DOHH2 (cell line): Measurements from ENCODE around the gene MPZL2.

Experiments used
- EZH2phosphoT487 ChIP-seq: fragments of 200-600 bp; sonication (generic); IDR thresholded peaks from 2 replicates; pipeline ENCODE4 v1.6.1; 2017; ENCODE audit warnings: borderline replicate concordance, mild to moderate bottlenecking, antibody characterized with exemption, low read length, moderate library complexity, mixed read lengths
- TF ChIP-seq, protein P1 (sequence below): fragments of 200-600 bp; sonication (generic); IDR thresholded peaks from one replicate; pipeline ENCODE4 v1.5.1; 2014; ENCODE audit warnings: antibody characterized with exemption, mild to moderate bottlenecking, low read depth, low read length; ENCODE audit not compliant: poor library complexity, severe bottlenecking

DNA sequence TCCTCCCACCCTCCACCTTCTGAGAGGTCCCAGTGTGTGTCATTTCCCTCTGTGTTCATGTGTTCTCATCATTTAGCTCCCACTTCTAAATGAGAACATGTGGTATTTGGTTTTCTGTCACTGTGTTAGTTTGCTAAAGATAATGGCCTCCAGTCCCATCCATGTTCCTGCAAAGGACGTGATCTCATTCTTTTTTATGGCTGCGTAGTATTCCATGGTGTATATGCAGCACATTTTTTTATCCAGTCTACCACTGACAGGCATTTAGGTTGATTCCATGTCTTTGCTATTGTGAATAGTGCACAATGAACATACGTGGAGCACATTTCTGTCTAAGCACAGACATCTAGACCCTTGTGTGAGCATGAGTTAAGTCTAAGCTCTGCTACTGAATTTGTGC is 46.2 kb upstream of the MPZL2 start:
- TF ChIP-seq, protein P1, sequence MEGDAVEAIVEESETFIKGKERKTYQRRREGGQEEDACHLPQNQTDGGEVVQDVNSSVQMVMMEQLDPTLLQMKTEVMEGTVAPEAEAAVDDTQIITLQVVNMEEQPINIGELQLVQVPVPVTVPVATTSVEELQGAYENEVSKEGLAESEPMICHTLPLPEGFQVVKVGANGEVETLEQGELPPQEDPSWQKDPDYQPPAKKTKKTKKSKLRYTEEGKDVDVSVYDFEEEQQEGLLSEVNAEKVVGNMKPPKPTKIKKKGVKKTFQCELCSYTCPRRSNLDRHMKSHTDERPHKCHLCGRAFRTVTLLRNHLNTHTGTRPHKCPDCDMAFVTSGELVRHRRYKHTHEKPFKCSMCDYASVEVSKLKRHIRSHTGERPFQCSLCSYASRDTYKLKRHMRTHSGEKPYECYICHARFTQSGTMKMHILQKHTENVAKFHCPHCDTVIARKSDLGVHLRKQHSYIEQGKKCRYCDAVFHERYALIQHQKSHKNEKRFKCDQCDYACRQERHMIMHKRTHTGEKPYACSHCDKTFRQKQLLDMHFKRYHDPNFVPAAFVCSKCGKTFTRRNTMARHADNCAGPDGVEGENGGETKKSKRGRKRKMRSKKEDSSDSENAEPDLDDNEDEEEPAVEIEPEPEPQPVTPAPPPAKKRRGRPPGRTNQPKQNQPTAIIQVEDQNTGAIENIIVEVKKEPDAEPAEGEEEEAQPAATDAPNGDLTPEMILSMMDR: no peak
- TF ChIP-seq EZH2phosphoT487: no peak
